A673 (cell line): ENCODE measurements around the gene NUFIP1. TPM values are rescaled to one million over a fixed set of nuclear protein-coding genes. Genes with fewer than 3 reads are reported as not detected.

Source experiments
- BruUV-seq: library from RNA; stranded (reverse); fragments of 400-500 nt; replicated peaks from 2 replicates; lab custom pipeline; 2021; lab: Mats Ljungman, UMichigan
- CTCF ChIA-PET: fragments of 300-600 bp; sonication (Branson Sonifier 250); formaldehyde crosslinking; loops from one replicate; lab custom pipeline; 2022; ENCODE audit warnings: antibody characterized with exemption; lab: Charles Lee
- POLR2A ChIA-PET: fragments of 300-600 bp; sonication (Branson Sonifier 250); formaldehyde crosslinking; loops from one replicate; lab custom pipeline; 2022; ENCODE audit warnings: antibody characterized with exemption; ENCODE audit not compliant: low non-redundant PET; lab: Charles Lee
- DNase-seq: peaks from one replicate; pipeline ENCODE4 v3.0.0-alpha.2; 2015; ENCODE audit warnings: low spot score
- H3K27ac ChIP-seq: fragments of 200-600 bp; sonication (generic); 2 replicates; pipeline ENCODE4 v1.5.1; 2016; ENCODE audit warnings: mixed run types, low read depth, mild to moderate bottlenecking, mixed read lengths, antibody characterized with exemption, low read length; ENCODE audit not compliant: poor library complexity, severe bottlenecking
- H3K27me3 ChIP-seq: fragments of 200-600 bp; sonication (generic); replicated peaks from 2 replicates; pipeline ENCODE4 v1.6.1; 2017; ENCODE audit warnings: mixed run types, low read depth, mild to moderate bottlenecking, mixed read lengths, antibody characterized with exemption, low read length; ENCODE audit not compliant: insufficient read depth, poor library complexity
- H3K36me3 ChIP-seq: fragments of 200-600 bp; sonication (generic); 2 replicates; pipeline ENCODE4 v1.6.1; 2016; ENCODE audit warnings: mixed run types, mild to moderate bottlenecking, mixed read lengths, antibody characterized with exemption, low read length; ENCODE audit not compliant: insufficient read depth, poor library complexity, severe bottlenecking
- H3K4me1 ChIP-seq: fragments of 200-600 bp; sonication (generic); 2 replicates; pipeline ENCODE4 v1.6.1; 2017; ENCODE audit warnings: mixed run types, mild to moderate bottlenecking, mixed read lengths, antibody characterized with exemption, low read length; ENCODE audit not compliant: insufficient read depth, poor library complexity, severe bottlenecking
- H3K4me3 ChIP-seq: fragments of 200-600 bp; sonication (generic); 2 replicates; pipeline ENCODE4 v1.5.1; 2016; ENCODE audit warnings: low read depth, mixed run types, mild to moderate bottlenecking, mixed read lengths, low read length; ENCODE audit not compliant: poor library complexity, severe bottlenecking
- H3K9me3 ChIP-seq: fragments of 200-600 bp; sonication (generic); 2 replicates; pipeline ENCODE4 v1.6.1; 2016; ENCODE audit warnings: mixed run types, low read depth, mild to moderate bottlenecking, mixed read lengths, antibody characterized with exemption, low read length; ENCODE audit not compliant: poor library complexity, severe bottlenecking
- EZH2 ChIP-seq: fragments of 200-600 bp; sonication (generic); IDR thresholded peaks from 2 replicates; pipeline ENCODE4 v1.6.1; 2017; ENCODE audit warnings: borderline replicate concordance, low read depth, mild to moderate bottlenecking, mixed read lengths, antibody characterized with exemption, low read length; ENCODE audit not compliant: poor library complexity, severe bottlenecking
- intact Hi-C: fragments of 100-400 bp; cut with micrococcal nuclease; formaldehyde crosslinking; loops from one replicate; pipeline ENCODE4 v1.10.0; 2022; ENCODE audit not compliant: unreplicated experiment
- total RNA-seq: library from RNA; stranded (reverse); gene quantifications from 2 replicates; pipeline ENCODE4 v1.2.3, GENCODE V29; 2021
- TF ChIP-seq, protein P1 (sequence below): fragments of 300-800, 200-600 bp; sonication (generic); conservative IDR thresholded peaks from 2 replicates; pipeline ENCODE4 v1.5.1; 2017; ENCODE audit warnings: low read depth, mild to moderate bottlenecking, antibody characterized with exemption, low read length, moderate library complexity, mixed read lengths

NUFIP1 gene
- total RNA-seq, 1 experiment from 2014 or later: 13.4 TPM

- H3K36me3 ChIP-seq: peaks cover 11% of the 10 kb centered on the region
- H3K9me3 ChIP-seq: no peaks in the 10 kb centered on the region
- no peak for DNase-seq
- H3K27me3 ChIP-seq: no peaks in the 10 kb centered on the region
- ChIA-PET CTCF (no interaction called here), POLR2A (no interaction called here)
- TF ChIP-seq EZH2: no peak
- TF ChIP-seq, protein P1, sequence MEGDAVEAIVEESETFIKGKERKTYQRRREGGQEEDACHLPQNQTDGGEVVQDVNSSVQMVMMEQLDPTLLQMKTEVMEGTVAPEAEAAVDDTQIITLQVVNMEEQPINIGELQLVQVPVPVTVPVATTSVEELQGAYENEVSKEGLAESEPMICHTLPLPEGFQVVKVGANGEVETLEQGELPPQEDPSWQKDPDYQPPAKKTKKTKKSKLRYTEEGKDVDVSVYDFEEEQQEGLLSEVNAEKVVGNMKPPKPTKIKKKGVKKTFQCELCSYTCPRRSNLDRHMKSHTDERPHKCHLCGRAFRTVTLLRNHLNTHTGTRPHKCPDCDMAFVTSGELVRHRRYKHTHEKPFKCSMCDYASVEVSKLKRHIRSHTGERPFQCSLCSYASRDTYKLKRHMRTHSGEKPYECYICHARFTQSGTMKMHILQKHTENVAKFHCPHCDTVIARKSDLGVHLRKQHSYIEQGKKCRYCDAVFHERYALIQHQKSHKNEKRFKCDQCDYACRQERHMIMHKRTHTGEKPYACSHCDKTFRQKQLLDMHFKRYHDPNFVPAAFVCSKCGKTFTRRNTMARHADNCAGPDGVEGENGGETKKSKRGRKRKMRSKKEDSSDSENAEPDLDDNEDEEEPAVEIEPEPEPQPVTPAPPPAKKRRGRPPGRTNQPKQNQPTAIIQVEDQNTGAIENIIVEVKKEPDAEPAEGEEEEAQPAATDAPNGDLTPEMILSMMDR: no peak
- intact Hi-C loops: no loop called here
- no TSS peak for BruUV-seq
- no peaks in the 10 kb centered on the region for H3K4me1 ChIP-seq
- no peak overlapping the region for H3K4me3 ChIP-seq
- H3K27ac ChIP-seq: no peak overlapping the region
These were observed 50.4 kb downstream of the NUFIP1 start for GRCh38 chr13:44938854-44939253.

GRCh38 chr13:44936246-44936645, 53.0 kb downstream of the NUFIP1 start:
- DNase-seq: no peak
- CTCF ChIA-PET: no interaction called here
- POLR2A ChIA-PET: no interaction called here
- H3K4me1 ChIP-seq: peaks cover 3% of the 10 kb centered on the region
- H3K27ac ChIP-seq: no peak overlapping the region
- H3K27me3 ChIP-seq: no peaks in the 10 kb centered on the region
- TF ChIP-seq, protein P1: no peak
- TF ChIP-seq EZH2: no peak
- intact Hi-C loops: no loop called here
- peaks cover 4% of the 10 kb centered on the region for H3K36me3 ChIP-seq
- no peak overlapping the region for H3K4me3 ChIP-seq
- BruUV-seq: no TSS peak
- no peaks in the 10 kb centered on the region for H3K9me3 ChIP-seq

- Histone ChIP-seq H3K27me3 (no peaks in the 10 kb centered on the region), H3K27ac (no peak overlapping the region), H3K36me3 (no peaks in the 10 kb centered on the region), H3K9me3 (no peaks in the 10 kb centered on the region), H3K4me3 (no peak overlapping the region), H3K4me1 (peaks cover 7% of the 10 kb centered on the region)
- CTCF ChIA-PET: no interaction called here
- DNase-seq: no peak
- intact Hi-C loops: no loop called here
- BruUV-seq: no TSS peak
- POLR2A ChIA-PET: no interaction called here
- no peak for TF ChIP-seq EZH2
- TF ChIP-seq, protein P1: no peak
These were observed 54.5 kb downstream of the NUFIP1 start for GRCh38 chr13:44934724-44935123.
